HCT116 (cell line): ENCODE results near the gene ASNS. TPM values are rescaled to one million over a fixed set of nuclear protein-coding genes. Genes with fewer than 3 reads are reported as not detected.

Experiments used
- ATAC-seq: fragments of 200-7000 bp; cut with Tn5 transposase; 2 replicates; pipeline ENCODE4 v1.9.1; 2020; ENCODE audit warnings: mild to moderate bottlenecking, moderate library complexity
- BruUV-seq: library from RNA; stranded (reverse); fragments of 400-500 nt; replicated peaks from 2 replicates; lab custom pipeline; 2021; lab: Mats Ljungman, UMichigan
- CTCF ChIA-PET: fragments of 300-600 bp; sonication (Branson Sonifier 250); formaldehyde crosslinking; loops from one replicate; lab custom pipeline; 2021; ENCODE audit warnings: antibody characterized with exemption; lab: Charles Lee
- POLR2A ChIA-PET: fragments of 300-600, 350-600 bp; sonication (Branson Sonifier 250); formaldehyde crosslinking; loops from one replicate; lab custom pipeline; 2021; ENCODE audit warnings: antibody characterized with exemption; lab: Charles Lee
- RAD21 ChIA-PET, 2 experiments: fragments of 300-600 bp; sonication (Branson Sonifier 250); formaldehyde crosslinking; loops; one replicate each; lab custom pipeline; 2023; ENCODE audit warnings: low total read pairs in 2 of 2; ENCODE audit not compliant: uncharacterized antibody in 2 of 2, unreplicated experiment in 2 of 2, low non-redundant PET in 1 of 2; lab: Charles Lee
- DNase-seq: peaks from one replicate; pipeline ENCODE4 v3.0.0-alpha.2; 2010; ENCODE audit warnings: low read depth, low spot score
- H2AFZ ChIP-seq: fragments of 200-600 bp; shearing (Covaris generic), sonication (generic); 2 replicates; pipeline ENCODE4 v1.6.1; 2017; ENCODE audit warnings: low read depth, mixed run types, mixed read lengths, antibody characterized with exemption, low read length; ENCODE audit not compliant: poor library complexity, severe bottlenecking
- H3K27ac ChIP-seq: 2 replicates; pipeline ENCODE4 v1.5.1; 2012; ENCODE audit warnings: low read depth, low read length
- H3K27me3 ChIP-seq: fragments of 200-600 bp; sonication (generic); 2 replicates; pipeline ENCODE4 v1.6.1; 2016; ENCODE audit warnings: mixed run types, low read length, mixed read lengths; ENCODE audit not compliant: insufficient read depth
- H3K36me3 ChIP-seq, 2 experiments: fragments of 200-500 bp in 1 of 2; fragments of 200-600 bp in 1 of 2; sonication (Bioruptor generic) in 1 of 2; sonication (generic) in 1 of 2; 2 replicates each; pipeline versions ENCODE4 v1.5.1 to v1.6.1; 2014 to 2016; ENCODE audit warnings: low read length in 2 of 2, inconsistent platforms in 1 of 2, mixed read lengths in 1 of 2, mixed run types in 1 of 2; ENCODE audit not compliant: insufficient read depth in 2 of 2, control insufficient read depth in 1 of 2
- H3K4me1 ChIP-seq, 2 experiments: fragments of 200-600 bp in 1 of 2; sonication (generic) in 1 of 2; 2 replicates each; pipeline versions ENCODE4 v1.5.1 to v1.6.1; 2012 to 2017; ENCODE audit warnings: low read length in 2 of 2, inconsistent platforms in 1 of 2, mild to moderate bottlenecking in 1 of 2, mixed read lengths in 1 of 2, mixed run types in 1 of 2, moderate library complexity in 1 of 2; ENCODE audit not compliant: insufficient read depth in 2 of 2, control insufficient read depth in 1 of 2
- H3K4me2 ChIP-seq: fragments of 200-600 bp; sonication (generic); 2 replicates; pipeline ENCODE4 v1.6.1; 2017; ENCODE audit warnings: mixed run types, low read length, mixed read lengths
- H3K4me3 ChIP-seq, 2 experiments: fragments of 200-600 bp in 1 of 2; sonication (generic) in 1 of 2; replicated peaks in 1 of 2; 2 replicates each; pipeline ENCODE4 v1.5.1; 2011 to 2016; ENCODE audit warnings: low read length in 2 of 2, control low read depth in 1 of 2, low read depth in 1 of 2, mild to moderate bottlenecking in 1 of 2, mixed read lengths in 1 of 2, mixed run types in 1 of 2
- H3K79me2 ChIP-seq: fragments of 200-600 bp; sonication (generic); 2 replicates; pipeline ENCODE4 v1.6.1; 2017; ENCODE audit warnings: mild to moderate bottlenecking, mixed run types, low read length, moderate library complexity, mixed read lengths; ENCODE audit not compliant: insufficient read depth
- H3K9ac ChIP-seq: fragments of 200-600 bp; sonication (generic); 2 replicates; pipeline ENCODE4 v1.6.1; 2016; ENCODE audit warnings: low read length, mixed read lengths
- H3K9me2 ChIP-seq: fragments of 200-600 bp; sonication (generic), shearing (Covaris generic); 2 replicates; pipeline ENCODE4 v1.6.1; 2017; ENCODE audit warnings: mixed run types, mild to moderate bottlenecking, moderate library complexity; ENCODE audit not compliant: insufficient read depth
- H3K9me3 ChIP-seq, 2 experiments: fragments of 200-500 bp in 1 of 2; fragments of 200-600 bp in 1 of 2; sonication (Bioruptor generic) in 1 of 2; sonication (generic) in 1 of 2; 2 replicates each; pipeline ENCODE4 v1.6.1; 2014 to 2017; ENCODE audit warnings: low read length in 2 of 2, mixed read lengths in 2 of 2, inconsistent platforms in 1 of 2, low read depth in 1 of 2, mild to moderate bottlenecking in 1 of 2, mixed run types in 1 of 2, moderate library complexity in 1 of 2; ENCODE audit not compliant: control insufficient read depth in 1 of 2, insufficient read depth in 1 of 2
- H4K20me1 ChIP-seq: fragments of 200-600 bp; sonication (generic), shearing (Covaris generic); 2 replicates; pipeline ENCODE4 v1.6.1; 2017; ENCODE audit warnings: mixed run types, mild to moderate bottlenecking, moderate library complexity; ENCODE audit not compliant: insufficient read depth
- CBX3 ChIP-seq: IDR thresholded peaks from 2 replicates; pipeline ENCODE4 v1.6.1; 2012; ENCODE audit warnings: low read depth
- FOSL1 ChIP-seq: IDR thresholded peaks from 2 replicates; pipeline ENCODE4 v1.6.1; 2012; ENCODE audit warnings: low read depth
- POLR2AphosphoS5 ChIP-seq: IDR thresholded peaks from 2 replicates; pipeline ENCODE4 v1.6.1; 2011; ENCODE audit warnings: mild to moderate bottlenecking, low read depth, low read length, moderate library complexity
- RAD21 ChIP-seq: IDR thresholded peaks from 2 replicates; pipeline ENCODE4 v1.6.1; 2012; ENCODE audit warnings: low read depth, mild to moderate bottlenecking
- REST ChIP-seq: IDR thresholded peaks from 2 replicates; pipeline ENCODE4 v1.6.1; 2012; ENCODE audit warnings: low read depth
- SP1 ChIP-seq: IDR thresholded peaks from 2 replicates; pipeline ENCODE4 v1.6.1; 2012; ENCODE audit warnings: low read depth
- ZNF274 ChIP-seq: fragments of 200-500 bp; sonication (Bioruptor generic); IDR thresholded peaks from 2 replicates; pipeline ENCODE4 v1.6.1; 2014; ENCODE audit warnings: mild to moderate bottlenecking, low read depth, low read length, inconsistent platforms
- intact Hi-C: fragments of 100-400 bp; cut with micrococcal nuclease; formaldehyde crosslinking; loops from 2 replicates; pipeline ENCODE4 v1.10.0; 2022
- total RNA-seq: library from RNA; stranded (reverse); gene quantifications from one replicate; pipeline ENCODE4 v1.2.1, GENCODE V29; 2021; ENCODE audit not compliant: unreplicated experiment

The ASNS gene
- total RNA-seq, 1 experiment from 2014 or later, result 282 TPM

- TF ChIP-seq REST (no peak), SP1 (no peak), CBX3 (no peak), ZNF274 (no peak), RAD21 (no peak)
Observed at GRCh38 chr7:97847791-97848190, 24.4 kb downstream of the ASNS start (continued).

GRCh38 chr7:97846945-97847344, 25.3 kb downstream of the ASNS start:
- no peak overlapping the region for H3K9ac ChIP-seq
- ChIA-PET CTCF (interaction anchor here (0.8 to 1.4 kb wide), 3 partner anchors 10 to 743 kb away, joined by 3 to 4 read pairs (median 3); no protein-coding TSS in a partner anchor), RAD21 (no interaction called here), POLR2A (no interaction called here)
- H3K36me3 ChIP-seq, result no peaks in the 10 kb centered on the region; a peak in 1 of 4 replicates
- no peaks in the 10 kb centered on the region for H3K27me3 ChIP-seq
- H3K9me3 ChIP-seq, result no peaks in the 10 kb centered on the region
- intact Hi-C loops, result loop anchor here (5.0 to 10.0 kb wide), 2 partner anchors 168 to 1930 kb away; no protein-coding TSS in a partner anchor
- no peak overlapping the region for H3K27ac ChIP-seq
- H3K79me2 ChIP-seq, result no peaks in the 10 kb centered on the region
- DNase-seq, result no peak
- H3K4me2 ChIP-seq, result no peak overlapping the region
- BruUV-seq, result no TSS peak
- no peak for ATAC-seq
- H3K4me3 ChIP-seq, result no peak overlapping the region
- no peaks in the 10 kb centered on the region for H4K20me1 ChIP-seq
- no peaks in the 10 kb centered on the region for H3K4me1 ChIP-seq
- no peak overlapping the region for H2AFZ ChIP-seq
- no peaks in the 10 kb centered on the region for H3K9me2 ChIP-seq
- TF ChIP-seq FOSL1 (no peak), POLR2AphosphoS5 (no peak)
